ENCODE measurements around the gene KERA. TPM values are rescaled to one million over a fixed set of nuclear protein-coding genes. Genes with fewer than 3 reads are reported as not detected.

Gene KERA
- total and polyA plus RNA-seq, 10 donors = not detected

GRCh38 chr12:91080041-91080440 is 22.2 kb upstream of the KERA start:
- Histone ChIP-seq H3K36me3 (no peaks in the 10 kb centered on the region), H3K27ac (no peak overlapping the region), H3K4me1 (no peaks in the 10 kb centered on the region), H3K9me3 (no peaks in the 10 kb centered on the region), H3K4me3 (no peak overlapping the region), H3K27me3 (replicated peaks in 1 of 7) (no peaks in the 10 kb centered on the region)
- TF ChIP-seq POLR2AphosphoS5 (IDR thresholded peaks at IDR 0.05) = no peak
- TF ChIP-seq, protein P1, sequence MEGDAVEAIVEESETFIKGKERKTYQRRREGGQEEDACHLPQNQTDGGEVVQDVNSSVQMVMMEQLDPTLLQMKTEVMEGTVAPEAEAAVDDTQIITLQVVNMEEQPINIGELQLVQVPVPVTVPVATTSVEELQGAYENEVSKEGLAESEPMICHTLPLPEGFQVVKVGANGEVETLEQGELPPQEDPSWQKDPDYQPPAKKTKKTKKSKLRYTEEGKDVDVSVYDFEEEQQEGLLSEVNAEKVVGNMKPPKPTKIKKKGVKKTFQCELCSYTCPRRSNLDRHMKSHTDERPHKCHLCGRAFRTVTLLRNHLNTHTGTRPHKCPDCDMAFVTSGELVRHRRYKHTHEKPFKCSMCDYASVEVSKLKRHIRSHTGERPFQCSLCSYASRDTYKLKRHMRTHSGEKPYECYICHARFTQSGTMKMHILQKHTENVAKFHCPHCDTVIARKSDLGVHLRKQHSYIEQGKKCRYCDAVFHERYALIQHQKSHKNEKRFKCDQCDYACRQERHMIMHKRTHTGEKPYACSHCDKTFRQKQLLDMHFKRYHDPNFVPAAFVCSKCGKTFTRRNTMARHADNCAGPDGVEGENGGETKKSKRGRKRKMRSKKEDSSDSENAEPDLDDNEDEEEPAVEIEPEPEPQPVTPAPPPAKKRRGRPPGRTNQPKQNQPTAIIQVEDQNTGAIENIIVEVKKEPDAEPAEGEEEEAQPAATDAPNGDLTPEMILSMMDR (IDR thresholded peaks at IDR 0.05 in 8 of 11, conservative IDR thresholded peaks at IDR 0.05 in 3 of 11) = no peak
- no peak for TF ChIP-seq POLR2A (IDR thresholded peaks at IDR 0.05)
- 82 to 93% (median 90%) methylated on average over 1 of the region's 1 CpG for WGBS, 5 donors
- no peak for DNase-seq
- intact Hi-C loops (cut with DNase I; ENCODE audit: low total_unique reads) = no loop called here

GRCh38 chr12:91078501-91078900 is 20.7 kb upstream of the KERA start:
- Histone ChIP-seq H3K27ac (no peak overlapping the region), H3K9me3 (no peaks in the 10 kb centered on the region), H3K4me3 (no peak overlapping the region), H3K36me3 (no peaks in the 10 kb centered on the region), H3K4me1 (no peaks in the 10 kb centered on the region), H3K27me3 (replicated peaks in 1 of 7) (no peaks in the 10 kb centered on the region)
- TF ChIP-seq POLR2A (IDR thresholded peaks at IDR 0.05) = no peak
- TF ChIP-seq POLR2AphosphoS5 (IDR thresholded peaks at IDR 0.05) = no peak
- TF ChIP-seq, protein P1 (IDR thresholded peaks at IDR 0.05 in 8 of 11, conservative IDR thresholded peaks at IDR 0.05 in 3 of 11) = no peak
- 73 to 87% (median 76%) methylated on average over 1 of the region's 1 CpG for WGBS, 5 donors
- intact Hi-C loops (cut with DNase I; ENCODE audit: low total_unique reads) = no loop called here
- DNase-seq = no peak

DNA sequence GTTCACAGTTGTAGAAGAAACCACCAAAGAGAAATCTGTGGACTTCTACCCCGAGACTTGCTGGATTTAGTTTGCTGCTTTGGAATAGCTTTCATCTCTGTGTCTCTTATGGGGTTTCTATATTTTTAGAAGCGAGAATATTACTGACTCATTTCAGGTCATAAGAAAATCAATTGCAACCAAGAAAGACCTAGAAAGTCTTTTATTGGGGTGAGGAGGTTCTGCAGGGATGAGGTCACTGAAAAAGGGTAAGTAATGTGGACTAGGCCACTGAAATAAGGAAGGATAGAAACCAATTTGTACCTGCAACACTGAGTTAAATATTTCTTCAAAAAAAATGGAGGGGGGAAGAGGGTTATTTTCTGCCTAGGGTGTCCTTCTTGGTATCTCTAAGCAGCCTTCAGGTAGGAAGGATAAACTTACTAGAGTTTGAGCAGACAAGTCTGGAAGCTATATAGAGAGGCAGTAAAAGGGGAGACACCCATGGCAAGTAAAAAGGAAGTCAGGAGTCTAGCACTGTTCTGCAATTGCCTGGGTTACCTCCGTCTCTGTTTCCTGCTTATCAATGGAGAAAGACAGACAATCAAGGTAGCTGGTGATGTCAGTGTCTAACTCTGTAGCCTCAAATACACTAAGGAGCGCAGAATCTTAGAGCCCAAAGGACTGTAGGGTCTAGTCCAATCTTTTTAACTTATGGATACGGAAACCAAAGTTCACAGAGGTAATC is 19.6 kb upstream of the KERA start:
- H3K36me3 ChIP-seq = no peaks in the 10 kb centered on the region
- H3K27me3 ChIP-seq (replicated peaks in 1 of 7) = no peaks in the 10 kb centered on the region
- intact Hi-C loops (cut with DNase I; ENCODE audit: low total_unique reads) = no loop called here
- H3K27ac ChIP-seq = no peak overlapping the region
- no peaks in the 10 kb centered on the region for H3K9me3 ChIP-seq
- DNase-seq = no peak
- no peak for TF ChIP-seq POLR2A (IDR thresholded peaks at IDR 0.05)
- TF ChIP-seq, protein P1 (IDR thresholded peaks at IDR 0.05 in 8 of 11, conservative IDR thresholded peaks at IDR 0.05 in 3 of 11) = no peak
- no peak for TF ChIP-seq POLR2AphosphoS5 (IDR thresholded peaks at IDR 0.05)
- no peaks in the 10 kb centered on the region for H3K4me1 ChIP-seq
- no peak overlapping the region for H3K4me3 ChIP-seq
- 71 to 80% (median 75%) methylated on average over 5 of the region's 5 CpGs for WGBS, 5 donors

DNA sequence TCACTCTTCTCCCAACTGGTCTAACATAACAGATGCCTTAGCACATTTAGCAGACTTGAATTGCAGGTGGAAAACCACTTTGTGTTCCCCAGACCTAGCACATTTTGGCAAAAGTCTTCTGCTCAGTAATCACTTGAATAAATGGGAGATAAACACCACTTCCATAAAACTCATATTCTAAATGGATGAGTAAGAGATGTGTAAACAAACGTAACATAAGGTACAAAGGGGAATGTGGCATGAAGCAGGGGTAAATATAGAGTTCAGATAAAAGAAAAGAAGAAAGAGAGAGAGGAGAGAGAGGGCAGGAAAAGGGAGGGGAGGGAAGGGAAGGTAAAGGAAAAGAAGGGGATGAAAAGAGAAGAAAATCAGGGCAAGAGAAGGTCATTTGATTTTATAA is 17.0 kb upstream of the KERA start:
- TF ChIP-seq POLR2AphosphoS5 (IDR thresholded peaks at IDR 0.05) = no peak
- H3K4me1 ChIP-seq = no peaks in the 10 kb centered on the region
- H3K9me3 ChIP-seq = no peaks in the 10 kb centered on the region
- H3K27ac ChIP-seq = no peak overlapping the region
- intact Hi-C loops (cut with DNase I; ENCODE audit: low total_unique reads) = no loop called here
- H3K4me3 ChIP-seq = no peak overlapping the region
- no peak for DNase-seq
- H3K27me3 ChIP-seq (replicated peaks in 1 of 7) = no peaks in the 10 kb centered on the region
- no peaks in the 10 kb centered on the region for H3K36me3 ChIP-seq
- 67 to 91% (median 78%) methylated on average over 1 of the region's 1 CpG for WGBS, 5 donors
